RCC 7860 (cell line): Measurements from ENCODE around the gene FGD3.

Source experiments
- DNase-seq: peaks from one replicate; pipeline ENCODE4 v3.0.0-alpha.2; 2015; ENCODE audit warnings: low spot score
- FAIRE-seq: peaks from 2 replicates; lab custom pipeline; 2012; peaks lifted over from hg19 to GRCh38; lab: Jason Lieb, UNC

The FGD3 gene

DNA sequence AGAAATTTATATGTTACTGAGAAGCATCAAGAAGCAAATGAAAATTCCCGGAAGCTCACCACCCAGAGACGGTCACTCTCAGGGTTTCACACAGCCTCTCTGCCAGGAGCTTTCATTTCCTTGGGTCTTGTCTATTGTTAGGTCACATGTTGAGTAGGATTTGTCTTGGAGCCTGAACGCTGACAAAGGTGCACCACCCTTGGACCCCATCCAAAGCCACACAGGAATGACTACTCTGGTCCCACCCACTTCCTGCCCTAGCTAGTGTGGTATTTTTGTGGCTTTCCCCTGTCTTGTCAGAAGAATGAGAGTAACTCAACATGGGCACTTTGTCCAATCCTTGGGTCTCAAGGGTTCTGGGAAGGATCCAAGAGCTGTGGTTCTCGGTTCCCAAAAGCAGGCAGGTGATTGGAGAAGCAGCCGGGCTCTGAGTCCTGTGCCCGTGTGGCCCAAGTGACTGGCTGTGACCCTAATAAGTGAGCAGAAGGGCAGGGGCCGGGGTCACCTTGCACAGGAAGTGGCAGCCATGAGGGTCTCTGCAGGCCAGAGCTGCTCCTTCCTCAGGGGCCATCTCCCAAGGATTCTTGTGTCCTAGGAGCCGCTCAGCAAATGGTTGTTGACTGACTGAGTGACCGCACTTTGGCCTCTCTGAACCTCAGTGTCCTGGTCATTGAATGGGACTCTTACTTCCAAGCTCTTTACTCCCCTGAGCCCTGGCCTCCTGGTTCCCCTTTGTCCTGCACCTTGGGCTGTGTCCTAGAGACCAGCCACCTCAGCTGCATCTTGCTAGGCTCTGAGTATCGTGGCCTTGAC is 6.9 kb downstream of the FGD3 start:
- FAIRE-seq (peak; percentile 84), DNase-seq (peak; percentile 87)

DNA sequence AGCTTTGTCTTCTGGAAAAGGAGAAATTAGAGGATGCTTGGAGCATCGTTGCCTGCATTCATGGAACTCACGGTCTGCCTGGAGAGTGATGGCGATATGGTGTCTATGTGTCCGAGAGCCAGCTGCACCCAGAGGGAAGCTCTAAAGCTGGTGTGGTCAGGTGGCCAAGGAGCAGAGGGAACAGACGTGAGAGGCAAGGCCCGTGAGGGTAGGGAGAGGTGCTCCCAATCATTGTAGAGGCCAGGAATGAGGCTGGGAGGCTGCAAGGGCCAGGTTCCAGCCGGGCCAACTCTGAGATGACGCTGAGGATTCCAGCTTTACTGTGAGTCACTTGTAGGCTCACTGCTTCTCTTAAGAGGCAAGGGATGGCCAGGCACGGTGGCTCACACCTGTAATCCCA is 7.6 kb downstream of the FGD3 start:
- DNase-seq (no peak), FAIRE-seq (no peak)

DNA sequence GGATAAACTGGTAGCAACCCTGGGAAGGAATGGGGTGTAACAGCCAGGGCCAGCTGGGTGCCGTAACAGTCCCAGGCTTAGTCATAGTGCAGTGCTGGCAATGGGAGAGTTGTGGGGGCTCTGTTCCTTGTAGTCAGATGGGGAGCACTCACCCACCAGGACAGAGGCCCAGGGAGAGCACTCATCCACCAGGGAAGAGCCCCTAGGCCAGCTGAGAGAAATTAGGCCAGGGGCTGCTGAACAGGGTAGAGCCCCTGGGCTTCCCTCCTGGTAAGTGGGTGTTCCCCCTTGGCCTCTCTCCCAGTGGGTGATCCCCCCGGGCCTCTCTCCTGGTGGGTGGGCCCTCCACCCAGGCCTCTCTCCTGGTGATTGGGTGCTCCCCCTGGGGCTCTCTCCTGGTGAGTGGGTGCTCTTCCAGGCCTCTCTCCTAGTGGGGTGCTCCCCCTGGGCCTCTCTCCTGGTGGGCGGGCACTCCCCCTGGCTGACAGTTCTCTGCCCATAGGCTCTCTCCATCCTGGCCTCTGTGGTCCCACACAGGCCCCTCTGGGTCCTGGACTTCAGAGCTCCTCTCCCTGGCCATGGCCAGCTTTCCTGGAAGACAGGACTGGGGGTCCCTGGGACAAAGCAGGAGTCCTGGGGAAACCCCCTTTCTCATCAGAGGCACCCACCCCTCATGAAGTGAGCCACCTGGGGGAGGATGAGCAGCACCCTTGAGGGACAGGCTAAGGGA is 13.4 kb downstream of the FGD3 start:
- FAIRE-seq, result no peak
- DNase-seq, result no peak

DNA sequence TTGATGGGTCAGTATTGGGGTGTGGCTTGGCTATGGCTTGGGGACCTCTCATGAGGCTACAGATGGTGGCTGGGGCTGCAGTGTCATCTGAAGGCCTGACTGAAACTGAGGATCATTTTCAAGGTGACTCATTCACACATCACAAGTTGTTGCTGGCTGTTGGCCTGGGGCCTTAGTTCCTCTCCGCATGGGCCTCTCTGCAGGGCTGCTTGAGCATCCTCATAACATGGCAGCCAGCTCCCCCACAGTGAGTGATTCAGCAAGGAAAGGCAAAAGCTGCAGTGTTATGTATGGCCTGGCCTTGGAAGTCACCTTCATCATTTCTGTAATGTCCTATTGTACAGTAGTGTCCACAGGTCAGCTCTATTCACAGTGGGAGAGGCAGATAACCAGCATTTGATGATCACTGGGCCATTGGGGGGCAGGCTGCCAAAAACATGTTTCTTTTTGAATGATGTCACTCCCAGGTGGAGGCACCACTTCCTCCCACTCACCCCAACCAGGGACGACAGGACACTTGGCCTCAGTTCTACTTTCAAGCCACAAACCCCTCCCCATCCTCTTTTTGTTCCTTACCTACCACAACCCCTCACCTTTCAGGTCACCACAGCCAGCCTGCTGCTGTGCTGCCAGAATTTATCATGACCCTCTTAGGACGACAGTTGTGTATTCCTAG is 14.4 kb downstream of the FGD3 start:
- no peak for DNase-seq
- FAIRE-seq, result no peak

DNA sequence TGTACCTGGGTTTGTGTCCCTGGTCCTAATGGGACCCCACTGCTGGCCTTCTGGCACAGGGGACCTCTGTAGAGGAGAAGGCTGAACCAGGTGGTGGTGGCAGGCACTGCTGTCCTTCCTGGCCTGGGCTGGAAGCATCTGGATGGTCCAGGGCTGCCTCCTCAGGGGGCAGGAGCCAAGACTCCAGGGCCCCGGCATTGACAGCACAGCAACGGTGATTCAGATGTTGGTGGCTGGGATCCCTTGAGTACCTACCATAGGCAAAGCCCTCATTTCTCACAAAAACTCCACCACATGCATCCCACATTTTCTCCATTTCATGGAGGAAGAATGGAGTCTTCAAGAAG is 15.0 kb downstream of the FGD3 start:
- DNase-seq, result no peak
- no peak for FAIRE-seq

DNA sequence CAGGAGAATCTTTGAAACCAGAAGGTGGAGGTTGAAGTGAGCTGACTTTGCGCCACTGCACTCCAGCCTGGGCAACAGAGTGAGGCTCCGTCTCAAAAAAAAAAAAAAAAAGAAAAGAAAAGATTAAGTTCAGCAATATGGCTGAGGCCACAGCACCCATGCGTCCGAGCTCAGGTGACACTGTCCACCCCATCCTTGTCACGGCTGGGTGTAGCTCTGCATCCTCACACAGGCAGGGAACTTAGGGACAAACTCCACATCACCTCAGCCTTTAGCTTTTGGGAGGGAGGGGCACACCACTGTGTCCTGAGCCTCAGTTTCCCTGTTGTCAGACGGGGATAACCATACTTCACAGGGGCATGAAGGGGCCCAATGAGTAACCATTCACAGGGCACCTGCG is 15.5 kb downstream of the FGD3 start:
- no peak for DNase-seq
- FAIRE-seq, result no peak

DNA sequence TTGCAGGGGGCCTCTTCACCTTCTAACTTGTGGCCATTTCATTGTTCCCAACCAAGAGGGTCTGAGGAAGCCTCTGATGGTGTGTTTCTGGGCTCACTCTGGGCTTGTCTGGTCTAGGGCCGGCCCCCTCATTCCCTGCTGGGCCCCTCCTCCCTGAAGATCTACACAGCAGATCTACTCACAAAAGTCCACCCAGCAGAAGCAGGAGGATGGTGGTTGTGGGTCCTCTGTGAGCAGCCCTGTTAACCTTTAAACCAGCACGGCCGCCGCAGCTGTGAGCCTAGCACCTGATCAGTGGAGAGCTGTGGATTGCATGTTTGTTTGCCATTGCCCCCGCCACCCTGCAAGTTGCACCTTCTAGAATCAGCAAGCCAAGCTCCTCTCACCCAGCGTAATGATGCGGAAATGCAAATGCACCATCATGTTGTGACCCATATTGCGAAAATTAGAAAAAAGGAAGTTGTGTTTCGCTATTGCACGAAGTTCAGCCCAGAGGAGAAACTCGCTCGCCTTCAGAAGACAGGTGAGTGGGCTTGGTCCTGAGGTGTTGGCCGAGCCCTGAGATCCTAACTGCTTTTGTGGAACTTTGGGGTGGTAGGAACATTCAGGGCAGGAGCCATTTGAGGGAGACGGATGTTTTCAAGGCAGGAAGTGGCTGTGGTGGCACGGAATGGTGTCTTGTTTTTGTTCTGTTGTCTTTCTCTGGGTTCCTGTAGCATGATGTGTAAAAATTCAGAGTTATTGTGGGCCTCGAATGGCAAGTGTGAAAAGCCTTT is 16.7 kb downstream of the FGD3 start:
- no peak for FAIRE-seq
- no peak for DNase-seq

DNA sequence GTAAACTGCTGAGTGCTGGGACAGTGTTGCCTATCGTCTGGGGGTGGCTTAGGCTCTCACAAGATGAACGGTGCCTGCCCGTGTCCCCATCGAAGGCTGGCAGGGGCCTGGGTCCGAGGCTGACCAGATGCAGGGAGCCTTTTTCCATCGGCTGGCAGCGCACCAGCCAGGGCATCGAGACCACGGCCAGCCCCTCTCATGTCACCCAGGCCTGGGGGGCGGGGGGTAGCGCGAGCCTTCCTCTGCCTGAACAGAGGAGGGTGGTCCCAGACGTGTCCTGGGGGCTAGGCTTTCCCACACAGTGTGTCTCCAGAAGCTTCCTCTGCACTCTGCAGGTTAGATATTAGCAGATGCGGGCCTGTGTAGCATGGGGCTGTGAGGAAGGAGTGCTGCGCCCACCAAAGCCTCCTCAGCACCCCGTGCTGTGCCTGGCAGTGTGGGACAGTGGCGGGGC is 17.3 kb downstream of the FGD3 start:
- no peak for FAIRE-seq
- DNase-seq, result no peak

DNA sequence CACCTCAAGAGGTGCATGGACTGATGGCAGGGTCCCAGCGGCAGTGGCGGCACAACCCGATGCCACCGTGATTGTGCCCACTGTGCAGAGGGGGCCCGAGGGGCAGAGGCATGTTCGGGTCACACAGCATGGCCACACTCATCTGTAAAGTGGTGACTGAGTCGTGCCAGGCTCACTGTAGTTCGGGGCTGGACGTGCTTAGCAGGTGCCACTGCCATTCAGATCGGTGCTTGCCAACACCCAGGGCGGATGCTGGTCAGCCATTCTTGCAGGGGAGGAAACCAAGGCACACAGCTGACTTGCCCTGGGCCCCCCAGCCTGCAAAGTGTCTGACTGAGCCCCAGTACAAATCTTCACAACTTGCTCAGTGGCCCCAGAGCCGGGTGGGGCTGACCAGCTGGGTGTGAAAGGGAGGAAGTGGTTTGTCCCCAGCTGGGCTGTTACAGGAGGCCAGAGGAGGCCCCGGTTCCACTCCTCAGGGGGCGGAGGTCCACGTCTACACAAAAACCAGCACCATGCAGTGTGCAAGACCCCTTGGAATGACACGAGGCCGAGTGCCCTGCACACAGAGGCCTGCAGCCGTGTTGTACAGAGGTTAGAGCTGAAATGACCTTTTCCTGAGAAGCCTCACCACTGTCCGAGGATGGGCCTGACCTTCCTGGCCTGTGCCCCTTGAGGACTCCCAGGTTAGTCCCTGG is 17.9 kb downstream of the FGD3 start:
- DNase-seq (no peak), FAIRE-seq (no peak)

DNA sequence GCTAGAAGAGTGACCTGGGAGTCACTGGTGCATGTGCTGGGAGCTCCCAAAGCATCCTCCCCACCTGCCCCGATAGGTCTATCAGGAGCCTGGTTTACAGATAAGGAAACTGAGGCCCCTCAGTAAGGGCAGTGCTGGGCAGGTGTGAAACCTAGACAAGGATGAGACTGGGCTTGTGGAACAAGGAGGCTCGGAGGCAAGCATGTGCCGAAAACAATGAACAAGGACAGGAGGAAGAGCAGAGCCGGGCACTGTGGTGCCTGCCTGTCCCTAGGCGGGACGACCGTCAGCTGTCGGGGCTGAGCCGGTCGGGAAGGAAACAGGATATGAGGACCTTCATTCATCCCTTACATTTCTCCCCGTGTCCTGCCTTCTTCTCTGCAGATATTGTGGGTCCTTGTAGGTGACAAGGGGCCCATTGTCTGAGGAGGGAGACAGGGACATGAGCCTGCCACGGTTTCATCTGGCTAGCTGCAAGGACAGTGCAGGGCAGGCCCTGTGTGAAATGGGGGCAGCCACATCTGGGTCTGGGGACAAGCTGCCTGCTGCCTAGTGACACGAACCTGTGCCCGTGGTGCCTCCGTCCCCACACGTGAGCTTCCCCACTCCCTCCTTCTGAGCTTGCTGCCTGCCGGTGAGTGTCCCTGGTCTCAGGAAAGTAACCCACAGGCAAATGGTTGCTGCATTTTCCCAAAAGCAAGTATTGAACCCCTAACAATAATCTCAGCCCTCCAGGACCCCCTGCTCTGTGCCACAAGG is 18.6 kb downstream of the FGD3 start:
- FAIRE-seq, result no peak
- DNase-seq, result no peak

DNA sequence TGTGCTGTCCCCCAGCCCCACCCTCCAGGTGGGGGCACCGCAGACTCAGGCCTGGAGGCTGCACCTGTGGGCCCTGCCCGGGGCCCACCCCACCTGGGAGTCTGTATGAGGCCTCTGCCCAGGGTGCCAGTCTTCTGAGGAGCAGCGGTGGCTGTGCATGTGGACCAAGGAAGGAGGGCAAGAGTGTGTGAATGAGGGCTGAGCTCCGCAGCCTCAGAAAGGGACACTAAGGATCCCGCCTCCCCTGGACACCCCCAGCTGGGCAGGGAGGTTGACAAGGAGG is 19.1 kb downstream of the FGD3 start:
- no peak for FAIRE-seq
- DNase-seq, result no peak

DNA sequence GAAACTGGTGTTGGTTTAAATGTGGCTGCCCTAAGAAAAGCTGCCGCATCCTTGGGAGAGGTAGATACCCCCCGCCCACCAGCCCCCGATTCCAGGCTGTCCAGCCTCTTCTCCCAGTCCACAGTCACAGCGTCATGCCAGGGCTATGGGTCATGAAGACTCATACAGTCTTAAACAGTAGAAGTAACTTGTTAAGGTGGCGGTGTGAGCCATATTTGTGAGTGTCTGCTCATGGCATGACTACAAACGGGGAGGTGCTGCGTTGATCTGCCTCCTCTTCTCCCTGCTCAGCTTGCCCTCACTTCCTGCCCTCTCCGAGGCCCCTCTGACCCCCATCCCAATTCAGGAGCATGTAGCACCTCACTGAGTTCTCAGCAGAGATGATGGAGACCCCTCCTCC is 20.8 kb downstream of the FGD3 start:
- DNase-seq (no peak), FAIRE-seq (no peak)

DNA sequence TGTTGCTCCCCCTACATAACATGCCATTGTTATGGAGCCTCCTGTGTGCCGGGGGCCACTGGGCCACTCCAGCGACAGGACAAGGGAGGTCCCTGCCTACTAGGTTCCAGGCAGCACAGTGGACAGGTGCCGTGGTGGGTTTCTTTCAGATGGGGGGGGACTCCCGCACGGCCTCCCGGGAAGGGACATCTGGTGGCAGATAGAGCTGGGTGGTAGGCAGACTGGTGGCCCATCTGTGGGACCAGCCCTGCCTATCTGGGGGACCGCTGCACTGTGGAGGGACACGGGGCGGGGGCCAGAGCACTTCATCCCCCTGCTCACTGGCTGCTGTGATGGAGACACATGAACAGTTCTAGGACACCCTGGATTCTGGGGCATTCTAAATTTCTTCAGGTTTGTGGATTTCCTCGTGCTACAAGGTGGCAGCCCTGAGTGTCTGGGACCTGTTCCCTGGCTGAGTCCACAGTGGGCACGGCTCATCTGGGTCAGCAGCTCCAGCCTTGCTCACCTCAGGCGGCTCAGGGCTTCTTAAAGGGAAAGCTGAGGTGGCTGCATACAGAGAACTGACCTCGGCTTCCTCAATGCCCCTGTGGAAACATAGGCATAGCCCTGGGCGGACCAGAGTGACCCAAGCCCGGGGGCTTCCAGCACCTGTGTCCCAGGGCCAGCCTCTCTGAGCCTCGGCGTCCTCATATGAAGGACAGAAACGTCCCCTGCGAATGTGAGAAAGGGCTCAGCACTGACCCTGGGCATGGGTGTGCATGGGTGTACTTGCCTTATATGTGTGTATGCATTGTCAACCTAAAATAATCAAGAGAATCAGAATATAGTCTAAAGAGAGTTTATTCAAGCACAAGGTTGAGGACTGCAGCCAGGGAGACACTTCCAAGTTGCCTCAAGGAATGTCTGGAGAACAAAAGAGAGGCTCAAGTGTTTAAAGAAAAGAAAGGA is 22.5 kb downstream of the FGD3 start:
- FAIRE-seq (no peak), DNase-seq (no peak)

DNA sequence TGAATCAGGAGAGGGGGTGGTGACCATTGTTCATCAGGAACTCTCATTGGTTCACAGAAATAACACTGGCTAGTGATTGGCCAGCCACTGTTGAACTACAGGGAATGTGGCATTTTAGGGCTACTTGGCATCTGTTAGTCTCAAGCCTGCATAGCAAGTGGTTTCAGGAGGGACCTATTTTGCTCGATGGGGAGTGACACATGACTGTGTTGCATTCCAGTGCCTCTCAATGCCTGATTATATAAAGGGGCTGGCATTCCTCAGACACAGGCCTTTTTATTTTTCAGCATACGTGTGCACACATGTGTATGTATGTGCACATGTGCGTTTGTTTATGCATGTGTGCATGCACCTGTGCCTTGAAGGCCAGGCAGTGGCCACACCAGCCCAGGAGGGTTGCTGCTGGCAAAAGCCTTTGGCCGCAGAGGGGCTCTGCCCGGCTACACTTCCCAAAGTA is 23.2 kb downstream of the FGD3 start:
- no peak for FAIRE-seq

DNA sequence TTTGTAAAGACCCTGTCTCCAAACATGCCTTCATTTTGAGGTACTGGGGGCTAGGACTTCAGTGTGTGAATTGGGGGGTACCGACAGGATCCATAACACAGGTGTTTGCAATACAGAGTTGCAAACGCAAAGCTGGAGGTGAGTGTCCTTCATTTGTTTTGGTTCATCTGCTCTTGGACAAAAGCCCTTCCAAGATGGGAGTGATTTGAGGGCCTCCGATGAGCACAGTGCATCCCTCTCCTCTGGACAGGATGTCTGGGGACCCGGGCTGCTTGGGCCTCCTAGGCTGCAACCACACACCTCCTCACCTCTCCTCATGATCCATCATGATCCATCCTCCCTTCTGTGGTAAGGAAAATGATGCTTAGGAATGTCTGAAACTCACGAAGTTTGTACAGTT is 23.8 kb downstream of the FGD3 start:
- no peak for DNase-seq
- no peak for FAIRE-seq

More for the DNA sequence above, 23.2 kb downstream of the FGD3 start:
- no peak for DNase-seq

DNA sequence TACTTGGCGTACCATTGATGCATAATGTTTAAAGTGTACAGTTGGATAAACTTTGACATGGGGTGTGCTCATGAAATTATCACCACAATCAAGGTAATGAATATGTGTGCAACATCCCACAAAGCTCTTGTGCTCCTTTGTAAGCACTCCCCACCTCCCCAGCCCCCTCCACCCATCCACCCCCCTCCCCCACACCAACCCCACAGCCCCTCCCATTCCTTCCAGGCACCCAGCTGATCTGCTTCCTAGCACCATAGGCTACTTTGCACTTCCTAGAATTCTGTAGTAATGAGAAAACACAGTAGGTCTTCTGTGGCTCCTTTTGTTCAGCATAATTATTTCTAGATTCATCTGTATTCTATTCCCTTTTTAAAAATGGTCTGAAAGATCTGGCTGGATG is 24.5 kb downstream of the FGD3 start:
- DNase-seq, result no peak

DNA sequence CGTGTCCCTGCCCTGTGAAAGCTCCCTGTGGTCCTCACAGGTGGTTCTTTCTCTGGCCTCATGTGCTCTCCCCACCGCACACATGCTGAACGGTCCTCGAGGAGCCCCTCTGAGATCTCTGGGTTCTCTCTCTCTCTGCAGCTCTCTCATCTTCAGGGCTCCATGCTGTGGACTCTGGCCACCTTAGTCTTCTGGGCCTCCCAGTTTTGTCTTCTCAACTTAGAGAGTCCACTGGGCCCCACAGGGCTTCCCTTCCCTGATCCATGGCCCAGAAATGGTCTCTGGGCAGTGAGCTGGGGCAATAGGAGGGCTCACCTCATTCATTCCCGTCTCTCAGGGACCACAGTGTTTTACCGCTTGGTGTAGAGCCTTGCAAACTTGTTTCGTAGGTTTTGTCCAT is 26.4 kb downstream of the FGD3 start:
- FAIRE-seq (no peak), DNase-seq (no peak)

More for the DNA sequence above, 24.5 kb downstream of the FGD3 start:
- FAIRE-seq, result no peak

DNA sequence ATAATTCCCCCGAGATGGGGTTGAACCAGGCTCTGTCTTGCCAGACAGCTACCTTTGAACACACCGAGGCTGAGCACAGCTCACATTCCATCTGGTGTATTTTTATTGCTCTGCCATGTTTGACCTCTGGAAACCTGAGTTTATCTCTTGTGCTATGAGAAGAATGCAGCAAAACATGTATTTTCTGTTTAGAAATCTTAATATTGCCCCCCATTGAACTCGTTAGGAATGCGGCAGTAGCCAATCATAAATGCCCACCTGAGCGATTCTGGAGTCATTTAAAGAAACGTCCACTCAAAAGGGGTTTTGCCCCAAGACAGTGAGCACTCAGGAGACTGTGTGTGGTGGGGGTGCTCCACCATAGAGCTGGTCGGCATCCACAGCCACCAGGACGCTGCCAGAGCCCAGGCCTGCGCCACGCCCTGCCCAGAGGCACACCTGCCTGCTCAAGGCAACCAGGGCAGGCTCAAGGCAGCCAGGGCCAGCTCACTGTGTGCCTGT is 26.9 kb downstream of the FGD3 start:
- FAIRE-seq, result no peak

More for the DNA sequence above, 26.9 kb downstream of the FGD3 start:
- DNase-seq, result no peak
